Measurements from ENCODE around the gene LAP3.

The LAP3 gene

DNA sequence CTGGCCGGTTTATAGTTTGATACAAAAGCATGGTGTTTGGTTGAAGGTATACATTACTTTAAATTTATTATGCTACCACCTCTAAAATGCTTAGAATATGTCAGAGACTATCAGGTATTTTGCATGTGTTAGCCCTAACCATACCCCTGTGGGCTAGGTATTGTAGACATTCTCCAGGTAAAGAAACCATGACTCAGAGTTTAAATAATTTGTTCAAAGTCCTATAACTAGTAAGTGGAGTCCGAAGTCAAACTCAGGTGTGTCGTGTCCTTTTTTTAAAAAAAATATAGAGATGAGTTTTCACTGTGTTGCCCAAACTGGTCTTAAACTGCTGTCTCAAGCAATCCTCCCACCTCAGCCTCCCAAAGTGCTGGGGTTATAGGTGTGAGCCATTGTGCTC, 12.4 kb downstream of the LAP3 start:
- Histone ChIP-seq H3K36me3 (peaks cover 54% of the 10 kb centered on the region), H3K9me3 (ENCODE audit: severe bottlenecking) (no peaks in the 10 kb centered on the region), H3K27me3 (ENCODE audit: insufficient read depth, low read depth, severe bottlenecking) (no peaks in the 10 kb centered on the region), H3K27ac (no peak overlapping the region), H3K4me3 (ENCODE audit: low read depth, low read length) (no peak overlapping the region)
- DNase-seq, result no peak
- TF ChIP-seq CTCF (IDR thresholded peaks at IDR 0.05; ENCODE audit: low read depth, low read length), result no peak

DNA sequence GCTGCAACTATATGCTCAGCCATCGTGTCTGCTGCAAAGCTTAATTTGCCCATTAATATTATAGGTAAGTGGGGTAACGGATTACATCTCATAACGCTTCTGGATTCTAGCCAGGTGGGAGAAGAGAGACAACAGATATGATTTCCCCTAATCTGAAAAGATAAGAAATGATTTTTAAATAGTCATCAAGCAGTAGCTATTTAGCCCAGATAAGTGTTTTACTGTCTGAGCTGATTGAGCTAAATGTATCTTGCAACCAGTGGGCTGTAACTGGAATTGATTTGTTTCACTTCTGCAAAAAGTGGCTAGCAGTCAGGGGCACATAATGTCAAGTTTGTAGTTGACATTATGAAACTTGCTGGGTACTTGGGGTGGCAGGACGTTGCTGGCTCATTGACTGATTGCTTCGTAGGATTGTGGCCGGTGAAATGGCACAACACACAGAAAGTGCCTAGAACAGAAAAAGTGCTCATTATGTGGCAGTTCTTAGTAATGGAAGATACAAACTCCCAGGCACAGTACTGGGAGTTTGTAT, 18.5 kb downstream of the LAP3 start:
- DNase-seq, result no peak

DNA sequence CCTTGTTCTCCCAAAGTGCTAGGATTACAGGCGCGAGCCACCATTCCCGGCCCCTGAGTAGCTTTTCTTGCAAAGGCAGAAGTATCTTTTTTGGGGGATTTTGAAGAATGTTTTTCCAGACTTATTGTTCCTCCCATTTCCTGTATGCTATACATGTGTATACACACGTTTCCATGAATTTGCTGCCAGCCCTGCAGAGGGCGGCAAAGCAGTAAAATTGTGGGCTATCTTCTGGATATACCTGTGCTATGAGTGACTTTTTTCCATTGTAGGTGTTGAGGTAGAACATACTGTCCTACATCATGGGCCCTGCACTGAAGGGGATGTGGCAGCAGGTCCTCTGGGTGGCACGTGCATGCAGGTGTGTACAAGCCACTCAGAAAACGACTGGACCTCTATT, 20.5 kb downstream of the LAP3 start:
- DNase-seq, result peak; percentile 63
- TF ChIP-seq CTCF (IDR thresholded peaks at IDR 0.05; ENCODE audit: low read depth, low read length), result peak; percentile 52; the same call in 1 of the 2 replicates
- H3K4me3 ChIP-seq (ENCODE audit: low read depth, low read length), result no peak overlapping the region
- H3K27me3 ChIP-seq (ENCODE audit: insufficient read depth, low read depth, severe bottlenecking), result no peaks in the 10 kb centered on the region
- H3K27ac ChIP-seq, result no peak overlapping the region
- H3K9me3 ChIP-seq (ENCODE audit: severe bottlenecking), result no peaks in the 10 kb centered on the region
- H3K36me3 ChIP-seq, result peaks cover 51% of the 10 kb centered on the region

More for the DNA sequence above, 18.5 kb downstream of the LAP3 start:
- no peaks in the 10 kb centered on the region for H3K27me3 ChIP-seq (ENCODE audit: insufficient read depth, low read depth, severe bottlenecking)
- no peak overlapping the region for H3K4me3 ChIP-seq (ENCODE audit: low read depth, low read length)
- H3K9me3 ChIP-seq (ENCODE audit: severe bottlenecking), result no peaks in the 10 kb centered on the region
- no peak for TF ChIP-seq CTCF (IDR thresholded peaks at IDR 0.05; ENCODE audit: low read depth, low read length)
- H3K36me3 ChIP-seq, result peaks cover 51% of the 10 kb centered on the region
- H3K27ac ChIP-seq, result no peak overlapping the region

DNA sequence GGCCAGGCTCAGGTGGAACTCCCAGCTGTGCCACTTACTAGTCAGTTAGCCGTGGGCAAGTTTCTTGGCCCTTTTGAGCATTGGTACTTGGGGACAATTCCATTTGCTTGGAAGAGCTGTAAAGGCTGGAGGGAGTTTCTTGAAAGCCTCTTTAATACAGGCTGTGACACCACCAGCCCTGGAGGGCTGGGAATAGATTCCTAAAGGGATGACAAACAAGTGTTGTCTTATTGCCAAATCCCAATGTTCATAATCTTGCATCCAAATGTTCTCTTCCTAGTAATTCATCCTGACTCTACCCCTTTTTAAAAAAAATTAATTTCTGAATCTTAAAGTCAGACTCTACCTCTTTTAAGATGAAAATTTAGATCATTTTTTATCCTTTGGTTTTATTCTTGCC, 22.8 kb downstream of the LAP3 start:
- H3K27ac ChIP-seq, result no peak overlapping the region
- DNase-seq, result no peak
- H3K9me3 ChIP-seq (ENCODE audit: severe bottlenecking), result no peaks in the 10 kb centered on the region
- H3K27me3 ChIP-seq (ENCODE audit: insufficient read depth, low read depth, severe bottlenecking), result no peaks in the 10 kb centered on the region
- no peak overlapping the region for H3K4me3 ChIP-seq (ENCODE audit: low read depth, low read length)
- no peak for TF ChIP-seq CTCF (IDR thresholded peaks at IDR 0.05; ENCODE audit: low read depth, low read length)
- peaks cover 47% of the 10 kb centered on the region for H3K36me3 ChIP-seq

DNA sequence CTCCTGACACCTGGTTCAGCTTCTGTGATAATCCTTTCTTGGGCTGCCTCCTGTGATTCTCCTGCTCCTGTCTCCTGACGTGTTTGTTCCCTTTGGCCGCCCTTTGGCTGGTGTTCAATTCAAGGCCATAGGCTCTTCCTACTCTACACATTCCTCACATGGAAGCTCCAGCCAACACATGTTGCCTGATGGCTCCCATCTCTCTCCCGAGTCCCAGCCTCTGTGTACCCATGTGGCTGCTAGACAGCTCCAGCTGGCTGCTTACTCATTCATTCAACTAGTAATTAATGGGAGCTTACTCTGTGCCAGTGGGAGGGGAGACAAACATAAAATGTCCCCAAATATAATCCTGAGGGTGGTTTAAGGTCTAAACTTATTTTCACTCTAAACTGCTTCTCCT, 28.2 kb downstream of the LAP3 start:
- DNase-seq, result no peak
- no peaks in the 10 kb centered on the region for H3K9me3 ChIP-seq (ENCODE audit: severe bottlenecking)
- TF ChIP-seq CTCF (IDR thresholded peaks at IDR 0.05; ENCODE audit: low read depth, low read length), result no peak
- peaks cover 35% of the 10 kb centered on the region for H3K36me3 ChIP-seq
- no peaks in the 10 kb centered on the region for H3K27me3 ChIP-seq (ENCODE audit: insufficient read depth, low read depth, severe bottlenecking)
- no peak overlapping the region for H3K4me3 ChIP-seq (ENCODE audit: low read depth, low read length)
- no peak overlapping the region for H3K27ac ChIP-seq

GRCh38 chr4:17613761-17614415, 36.9 kb downstream of the LAP3 start:
- H3K27ac ChIP-seq, result peak overlapping the region; percentile 93
- no peak for DNase-seq
- peak overlapping the region; percentile 93 for H3K4me3 ChIP-seq (ENCODE audit: low read depth, low read length)
- H3K36me3 ChIP-seq, result peaks cover 32% of the 10 kb centered on the region
- no peak for TF ChIP-seq CTCF (IDR thresholded peaks at IDR 0.05; ENCODE audit: low read depth, low read length)
- H3K9me3 ChIP-seq (ENCODE audit: severe bottlenecking), result no peaks in the 10 kb centered on the region
- H3K27me3 ChIP-seq (ENCODE audit: insufficient read depth, low read depth, severe bottlenecking), result no peaks in the 10 kb centered on the region

Data from WERI-Rb-1 (cell line).